Measurements from ENCODE around the gene YIPF3.

- TF ChIP-seq CTCF (IDR thresholded peaks at IDR 0.05), result no peak
- no peak for TF ChIP-seq POLR2A (IDR thresholded peaks at IDR 0.05)
Measured at GRCh38 chr6:43494321-43494720, 22.4 kb downstream of the YIPF3 start.
